K562 (cell line): ENCODE data around the gene GLI1. TPM values are rescaled to one million over a fixed set of nuclear protein-coding genes. Genes with fewer than 3 reads are reported as not detected.
A peak's percentile ranks its signal among the peaks of the same experiment; 100 is the strongest.

Experiments
- ATAC-seq: fragments of 200-7000 bp; cut with Tn5 transposase; 3 replicates; pipeline ENCODE4 v1.9.1; 2020; ENCODE audit warnings: moderate library complexity
- BruUV-seq: library from RNA; stranded (reverse); fragments of 400-500 nt; replicated peaks from 2 replicates; lab custom pipeline; 2021; lab: Mats Ljungman, UMichigan
- CTCF ChIA-PET: fragments of 300-600 bp; formaldehyde crosslinking; extraction: SDS; loops from one replicate; lab custom pipeline; 2021; ENCODE audit warnings: low intra/inter-chr PET ratio; lab: Yijun Ruan, JAX
- POLR2A ChIA-PET: fragments of 300-600, 350-650 bp; sonication (Branson Sonifier 250); formaldehyde crosslinking; extraction: SDS; loops from one replicate; lab custom pipeline; 2021; ENCODE audit warnings: antibody characterized with exemption, inconsistent platforms; lab: Yijun Ruan, JAX
- DNase-seq, 4 experiments: peaks; one replicate each; pipeline versions ENCODE4 v3.0.0 to v3.0.0-alpha.2; 2011 to 2018; ENCODE audit warnings: low spot score in 3 of 4, mixed read lengths in 3 of 4; ENCODE audit errors: extremely low read depth in 1 of 4
- FAIRE-seq: peaks from 2 replicates; lab custom pipeline; 2011; peaks lifted over from hg19 to GRCh38; lab: Jason Lieb, UNC
- H2AFZ ChIP-seq: 2 replicates; pipeline ENCODE4 v1.6.0; 2011; ENCODE audit warnings: low read depth, low read length, control low read depth, inconsistent platforms
- H3K27ac ChIP-seq: fragments of 200-600 bp; 3 replicates; pipeline ENCODE4 v1.8.0; 2011; ENCODE audit warnings: low read depth, mild to moderate bottlenecking, control low read depth, inconsistent platforms, low read length, moderate library complexity, mixed read lengths; ENCODE audit errors: extremely low read depth
- H3K27me3 ChIP-seq, 2 experiments: fragments of 300-600 bp in 1 of 2; 2 replicates in 1 of 2; 3 replicates in 1 of 2; pipeline versions ENCODE4 v1.6.0 to v1.8.0; 2011; ENCODE audit warnings: inconsistent platforms in 2 of 2, low read length in 2 of 2, mild to moderate bottlenecking in 1 of 2, mixed read lengths in 1 of 2, moderate library complexity in 1 of 2; ENCODE audit not compliant: control insufficient read depth in 2 of 2, insufficient read depth in 2 of 2
- H3K36me3 ChIP-seq: fragments of 300-600 bp; 3 replicates; pipeline ENCODE4 v1.8.0; 2011; ENCODE audit warnings: mild to moderate bottlenecking, low read length, inconsistent platforms; ENCODE audit not compliant: control insufficient read depth, insufficient read depth
- H3K4me1 ChIP-seq, 2 experiments: fragments of 200-600 bp in 1 of 2; replicated peaks in 1 of 2; 2 replicates in 1 of 2; 3 replicates in 1 of 2; pipeline versions ENCODE4 v1.5.1 to v1.8.0; 2011; ENCODE audit warnings: inconsistent platforms in 2 of 2, low read length in 2 of 2, mild to moderate bottlenecking in 1 of 2, mixed read lengths in 1 of 2, moderate library complexity in 1 of 2; ENCODE audit not compliant: control insufficient read depth in 2 of 2, insufficient read depth in 2 of 2
- H3K4me2 ChIP-seq: 2 replicates; pipeline ENCODE4 v1.6.1; 2011; ENCODE audit warnings: low read length, control low read depth, inconsistent platforms, mixed read lengths; ENCODE audit not compliant: insufficient read depth
- H3K4me3 ChIP-seq: fragments of 200-600 bp; sonication (generic), shearing (Covaris generic); 2 replicates; pipeline ENCODE4 v1.5.1; 2016; ENCODE audit warnings: control low read depth, inconsistent platforms
- H3K79me2 ChIP-seq: fragments of 200-600 bp; 3 replicates; pipeline ENCODE4 v1.8.0; 2011; ENCODE audit warnings: low read length, inconsistent platforms; ENCODE audit not compliant: control insufficient read depth, insufficient read depth
- H3K9ac ChIP-seq, 2 experiments: 2 replicates each; pipeline versions ENCODE4 v1.6.0 to v1.6.1; 2011; ENCODE audit warnings: low read depth in 2 of 2, low read length in 2 of 2, control low read depth in 1 of 2, inconsistent platforms in 1 of 2, mild to moderate bottlenecking in 1 of 2, mixed read lengths in 1 of 2; ENCODE audit not compliant: insufficient read depth in 1 of 2
- H3K9me1 ChIP-seq: one replicate; pipeline ENCODE4 v1.6.0; 2011; ENCODE audit warnings: inconsistent platforms, mild to moderate bottlenecking, low read length, moderate library complexity; ENCODE audit not compliant: control insufficient read depth, insufficient read depth
- H3K9me3 ChIP-seq: replicated peaks from 2 replicates; pipeline ENCODE4 v1.5.1; 2011; ENCODE audit warnings: low read depth, low read length, inconsistent platforms; ENCODE audit not compliant: control insufficient read depth, insufficient read depth
- H4K20me1 ChIP-seq: replicated peaks from 2 replicates; pipeline ENCODE4 v1.6.1; 2011; ENCODE audit warnings: low read length, inconsistent platforms, mixed read lengths; ENCODE audit not compliant: control insufficient read depth, insufficient read depth
- ARID1B ChIP-seq: fragments of 450-650 bp; IDR thresholded peaks from 2 replicates; pipeline ENCODE4 v1.6.1; 2016; ENCODE audit warnings: antibody characterized with exemption, mild to moderate bottlenecking, inconsistent platforms
- ARID3A ChIP-seq: IDR thresholded peaks from 2 replicates; pipeline ENCODE4 v1.6.1; 2012; ENCODE audit warnings: low read depth, low read length, improper control_type of control experiment, borderline replicate concordance
- CBX5 ChIP-seq: IDR thresholded peaks from 2 replicates; pipeline ENCODE4 v1.6.1; 2014; ENCODE audit warnings: low read depth, borderline replicate concordance
- EGR1 ChIP-seq: fragments of 450-650 bp; conservative IDR thresholded peaks from 2 replicates; pipeline ENCODE4 v1.6.1; 2017; ENCODE audit warnings: mild to moderate bottlenecking
- ELF4 ChIP-seq: fragments of 450-650 bp; formaldehyde crosslinking; IDR thresholded peaks from 2 replicates; pipeline ENCODE4 v1.4.0; 2022; ENCODE audit warnings: missing genetic modification characterization
- HDGF ChIP-seq: fragments of 450-650 bp; IDR thresholded peaks from 2 replicates; pipeline ENCODE4 v1.6.1; 2016
- HMGXB4 ChIP-seq: sonication (generic); formaldehyde crosslinking; IDR thresholded peaks from 2 replicates; pipeline ENCODE4 v1.8.1; 2023; ENCODE audit warnings: mild to moderate bottlenecking, missing genetic modification reagents
- KLF10 ChIP-seq: fragments of 250-450 bp; sonication (Bioruptor Pico); IDR thresholded peaks from 2 replicates; pipeline ENCODE4 v1.6.1; 2021; ENCODE audit warnings: matching md5 sums
- KLF6 ChIP-seq: fragments of 250-450 bp; sonication (Bioruptor Pico); IDR thresholded peaks from 2 replicates; pipeline ENCODE4 v1.4.0; 2020; ENCODE audit warnings: mild to moderate bottlenecking, moderate library complexity, borderline replicate concordance
- PCBP1 ChIP-seq: fragments of 200-400 bp; formaldehyde crosslinking; IDR thresholded peaks from 2 replicates; pipeline ENCODE4 v1.6.1; 2018; ENCODE audit warnings: mild to moderate bottlenecking, low read depth, low read length; ENCODE audit not compliant: poor library complexity, severe bottlenecking
- SIN3B ChIP-seq: fragments of 450-650 bp; IDR thresholded peaks from 2 replicates; pipeline ENCODE4 v1.6.1; 2017; ENCODE audit warnings: low read depth, mild to moderate bottlenecking, moderate library complexity
- ZNF785 ChIP-seq: fragments of 250-450 bp; sonication (Bioruptor Pico); IDR thresholded peaks from 2 replicates; pipeline ENCODE4 v1.4.0; 2020; ENCODE audit warnings: mild to moderate bottlenecking
- WGBS: fragments of 100-300 bp; shearing (Covaris generic); methylation state at CpG from one replicate; pipeline ENCODE4 v1.1.6; 2016; ENCODE audit warnings: low coverage, mixed read lengths; ENCODE audit not compliant: insufficient coverage; ENCODE audit errors: missing lambda C conversion rate; 5-methylcytosine and 5-hydroxymethylcytosine counted together
- in situ Hi-C: fragments of 300-500 bp; cut with MboI; formaldehyde crosslinking; loops from 4 replicates; pipeline ENCODE4 v1.15.0; 2018; ENCODE audit warnings: inconsistent platforms, mixed read lengths
- intact Hi-C: fragments of 100-400 bp; cut with micrococcal nuclease; formaldehyde crosslinking; loops from 2 replicates; pipeline ENCODE4 v1.14.2; 2022
- polyA plus RNA-seq, 8 experiments: library from polyadenylated mRNA; depleted of rRNA in 4 of 8; stranded (reverse) in 5 of 8; unstranded in 3 of 8; fragments of >200 nt; fragmentation: Nextera tagmentation in 2 of 8; fragmentation: Illumina TruSeq in 1 of 8; extraction: Ambion mirVana in 2 of 8; extraction: Trizol in 1 of 8; gene quantifications; 2 replicates each; pipeline versions ENCODE4 v1.2.1 to v1.2.3, GENCODE V29; 2011 to 2014; ENCODE audit warnings: inconsistent platforms in 1 of 8, missing spikeins in 1 of 8
- total RNA-seq, 7 experiments: library from RNA; depleted of rRNA in 6 of 7; stranded (reverse); fragments of >200 nt in 6 of 7; fragmentation: Illumina TruSeq in 2 of 7; extraction: Trizol in 2 of 7; gene quantifications; 2 replicates each; pipeline versions ENCODE4 v1.2.1 to v1.2.3, GENCODE V29; 2011 to 2021; ENCODE audit warnings: low replicate concordance in 1 of 7

GLI1 gene
- total and polyA plus RNA-seq, 9 of the 15 experiments (the other 6 are each of a cell fraction or from before 2014, with no cell fraction given), result 0.24 to 3.7 (median 0.61) TPM

GRCh38 chr12:57461917-57462250 is 2.3 kb downstream of the GLI1 start:
- peaks cover 4% of the 10 kb centered on the region; the same call in 1 of the 3 replicates for H3K79me2 ChIP-seq
- H4K20me1 ChIP-seq, result no peaks in the 10 kb centered on the region
- WGBS, result 0% methylated on average over 7 of the region's 9 CpGs
- intact Hi-C loops, result loop anchor here (2.0 kb wide), 1 partner anchor 275 kb away; no protein-coding TSS in a partner anchor
- ChIA-PET POLR2A (interaction anchor here (0.6 to 2.3 kb wide), 4 partner anchors 10 to 735 kb away, joined by 3 to 13 read pairs (median 4); no protein-coding TSS in a partner anchor), CTCF (interaction anchor here (0.5 to 1.6 kb wide), 7 partner anchors 37 to 285 kb away, joined by 3 to 14 read pairs (median 3); no protein-coding TSS in a partner anchor)
- H3K9me3 ChIP-seq, result no peaks in the 10 kb centered on the region
- FAIRE-seq (no peak), ATAC-seq (no peak), DNase-seq (no peak)
- BruUV-seq, result no TSS peak
- H3K9ac ChIP-seq, result peak overlapping the region; percentile 42 to 90; a peak in 3 of 4 replicates
- in situ Hi-C loops, result no loop called here
- peak overlapping the region; percentile 85 for H2AFZ ChIP-seq
- H3K4me3 ChIP-seq, result peak overlapping the region; percentile 51
- H3K27ac ChIP-seq, result peak overlapping the region; percentile 46; the same call in 2 of the 3 replicates
- peak overlapping the region; percentile 85 for H3K4me2 ChIP-seq
- no peaks in the 10 kb centered on the region for H3K36me3 ChIP-seq
- peaks cover 22 to 39% of the 10 kb centered on the region in 2 experiments; a peak in 4 of 5 replicates for H3K4me1 ChIP-seq
- no peaks in the 10 kb centered on the region for H3K9me1 ChIP-seq
- peaks cover 2 to 14% of the 10 kb centered on the region in 2 experiments; a peak in 2 of 5 replicates for H3K27me3 ChIP-seq
- no peak for TF ChIP-seq ARID3A
- no peak for TF ChIP-seq ZNF785 (CRISPR knock-in tag)
- no peak for TF ChIP-seq ARID1B
- peak; percentile 89 for TF ChIP-seq EGR1
- TF ChIP-seq CBX5, result no peak
- no peak for TF ChIP-seq ELF4 (CRISPR knock-in tag)
- peak; percentile 13 for TF ChIP-seq PCBP1
- no peak for TF ChIP-seq HMGXB4 (CRISPR knock-in tag)
- no peak for TF ChIP-seq SIN3B
- TF ChIP-seq HDGF, result no peak
- TF ChIP-seq KLF10, result no peak
- TF ChIP-seq KLF6 (CRISPR knock-in tag), result no peak
